ENCODE measurements around the gene ATP8B2.

ATP8B2 gene

DNA sequence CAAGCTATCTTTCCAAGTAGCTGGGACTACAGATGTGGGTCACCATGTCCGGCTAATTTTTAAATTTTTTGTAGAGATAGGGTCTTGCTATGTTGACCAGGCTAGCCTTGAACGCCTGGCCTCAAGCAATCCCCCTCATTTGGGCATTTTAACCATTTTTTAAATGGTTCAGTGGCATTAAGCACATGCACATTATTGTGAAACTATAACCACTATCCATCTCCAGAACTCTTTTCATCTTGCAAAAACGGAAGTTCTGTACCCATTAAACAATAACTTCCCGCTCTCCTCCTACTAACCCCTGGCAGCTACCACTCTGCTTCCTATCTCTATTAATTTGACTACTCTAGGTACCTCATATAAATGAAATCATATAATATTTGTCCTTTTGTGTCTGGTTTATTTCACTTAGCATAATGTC lies 75.1 kb downstream of the ATP8B2 start:
- DNase-seq, result no peak

Data from RPMI8226 (cell line).